Neural progenitor cell (in vitro differentiated cells): Measurements from ENCODE around the gene TSPAN4. TPM values are rescaled to one million over a fixed set of nuclear protein-coding genes. Genes with fewer than 3 reads are reported as not detected.

Source experiments
- DNase-seq: peaks from one replicate; pipeline ENCODE4 v3.0.0-alpha.2; 2016; ENCODE audit warnings: low spot score
- H2AFZ ChIP-seq: fragments of 200-600 bp; sonication (generic); replicated peaks from 2 replicates; pipeline ENCODE4 v1.6.1; 2016; ENCODE audit warnings: antibody characterized with exemption
- H3F3A ChIP-seq: fragments of 200-600 bp; sonication (generic); 2 replicates; pipeline ENCODE4 v1.6.1; 2016; ENCODE audit warnings: antibody characterized with exemption, low read depth
- H3K27ac ChIP-seq: fragments of 200-600 bp; sonication (generic); 2 replicates; pipeline ENCODE4 v1.5.1; 2016; ENCODE audit warnings: mild to moderate bottlenecking
- H3K27me3 ChIP-seq: fragments of 200-600 bp; sonication (generic); 2 replicates; pipeline ENCODE4 v1.6.1; 2016; ENCODE audit warnings: mild to moderate bottlenecking, moderate library complexity
- H3K36me3 ChIP-seq: fragments of 200-600 bp; sonication (generic); 2 replicates; pipeline ENCODE4 v1.5.1; 2016
- H3K4me1 ChIP-seq: fragments of 200-600 bp; sonication (generic); 2 replicates; pipeline ENCODE4 v1.6.1; 2016; ENCODE audit warnings: mixed run types
- H3K4me2 ChIP-seq: fragments of 200-600 bp; sonication (generic); 2 replicates; pipeline ENCODE4 v1.6.1; 2016
- H3K4me3 ChIP-seq: fragments of 200-600 bp; sonication (generic); 2 replicates; pipeline ENCODE4 v1.5.1; 2016
- H3K79me2 ChIP-seq: fragments of 200-600 bp; sonication (generic); 2 replicates; pipeline ENCODE4 v1.6.1; 2016; ENCODE audit warnings: low read depth
- H3K9ac ChIP-seq: fragments of 200-600 bp; sonication (generic); 2 replicates; pipeline ENCODE4 v1.6.1; 2016
- H3K9me3 ChIP-seq: fragments of 200-600 bp; sonication (generic); 2 replicates; pipeline ENCODE4 v1.5.1; 2016; ENCODE audit warnings: low read depth
- H4K20me1 ChIP-seq: fragments of 200-600 bp; sonication (generic); 2 replicates; pipeline ENCODE4 v1.6.1; 2016; ENCODE audit warnings: low read depth
- H3K27ac Mint-ChIP-seq: 3 replicates; pipeline ENCODE4 v1.8.0; 2021; ENCODE audit warnings: mixed read lengths
- H3K27me3 Mint-ChIP-seq: 2 replicates; pipeline ENCODE4 v1.8.0; 2022; ENCODE audit warnings: low read depth, mild to moderate bottlenecking, inconsistent platforms, moderate library complexity, mixed read lengths; ENCODE audit not compliant: insufficient read depth
- H3K36me3 Mint-ChIP-seq: 3 replicates; pipeline ENCODE4 v1.8.0; 2021; ENCODE audit warnings: mixed read lengths
- H3K4me1 Mint-ChIP-seq: 3 replicates; pipeline ENCODE4 v1.8.0; 2021; ENCODE audit warnings: mixed read lengths
- H3K4me3 Mint-ChIP-seq: 3 replicates; pipeline ENCODE4 v1.8.0; 2021; ENCODE audit warnings: mild to moderate bottlenecking, moderate library complexity, mixed read lengths
- H3K9me3 Mint-ChIP-seq: 3 replicates; pipeline ENCODE4 v1.8.0; 2020; ENCODE audit warnings: mixed read lengths
- CTCF ChIP-seq: fragments of 200-600 bp; sonication (generic); IDR thresholded peaks from 2 replicates; pipeline ENCODE4 v1.5.1; 2017; ENCODE audit warnings: antibody characterized with exemption, mild to moderate bottlenecking
- EZH2 ChIP-seq: fragments of 200-600 bp; sonication (generic); IDR thresholded peaks from 2 replicates; pipeline ENCODE4 v1.6.1; 2017; ENCODE audit warnings: antibody characterized with exemption, mild to moderate bottlenecking, moderate library complexity
- EZH2phosphoT487 ChIP-seq: fragments of 200-600 bp; sonication (generic); IDR thresholded peaks from 2 replicates; pipeline ENCODE4 v1.6.1; 2017; ENCODE audit warnings: antibody characterized with exemption
- total RNA-seq: library from RNA; depleted of rRNA; stranded (reverse); fragments of >200 nt; gene quantifications from 2 replicates; pipeline ENCODE4 v1.2.3, GENCODE V29; 2015; ENCODE audit warnings: low replicate concordance

The TSPAN4 gene
- total RNA-seq, 1 donor from 2014 or later: 19.6 TPM

- no peaks in the 10 kb centered on the region for H3K36me3 ChIP-seq
- Mint-ChIP-seq H3K9me3 (no peaks in the 10 kb centered on the region), H3K27ac (no peak overlapping the region), H3K27me3 (peaks cover 10% of the 10 kb centered on the region), H3K36me3 (peaks cover 12% of the 10 kb centered on the region), H3K4me3 (no peak overlapping the region), H3K4me1 (no peaks in the 10 kb centered on the region)
- no peaks in the 10 kb centered on the region for H3K4me1 ChIP-seq
- no peaks in the 10 kb centered on the region for H3F3A ChIP-seq
- H3K9ac ChIP-seq: no peak overlapping the region
- TF ChIP-seq EZH2phosphoT487 (no peak), CTCF (no peak), EZH2 (no peak)
- no peak overlapping the region for H2AFZ ChIP-seq
- no peak for DNase-seq
- H3K9me3 ChIP-seq: no peaks in the 10 kb centered on the region
- no peak overlapping the region for H3K27ac ChIP-seq
- H3K4me2 ChIP-seq: no peak overlapping the region
- no peak overlapping the region for H3K4me3 ChIP-seq
- H3K79me2 ChIP-seq: no peaks in the 10 kb centered on the region
- H4K20me1 ChIP-seq: peaks cover 16% of the 10 kb centered on the region
- H3K27me3 ChIP-seq: no peaks in the 10 kb centered on the region
Measured at GRCh38 chr11:873706-874105, 31.1 kb downstream of the TSPAN4 start.

GRCh38 chr11:875203-875602, 32.6 kb downstream of the TSPAN4 start:
- H3K4me2 ChIP-seq: no peak overlapping the region
- no peaks in the 10 kb centered on the region for H3K4me1 ChIP-seq
- H3K27ac ChIP-seq: no peak overlapping the region
- H3K36me3 ChIP-seq: no peaks in the 10 kb centered on the region
- H2AFZ ChIP-seq: no peak overlapping the region
- H3K27me3 ChIP-seq: no peaks in the 10 kb centered on the region
- H3K27me3 Mint-ChIP-seq: peaks cover 13% of the 10 kb centered on the region
- H3K4me3 Mint-ChIP-seq: no peak overlapping the region
- no peaks in the 10 kb centered on the region for H3K9me3 Mint-ChIP-seq
- H3F3A ChIP-seq: no peaks in the 10 kb centered on the region
- H3K27ac Mint-ChIP-seq: no peak overlapping the region
- H3K4me1 Mint-ChIP-seq: no peaks in the 10 kb centered on the region
- no peak overlapping the region for H3K9ac ChIP-seq
- no peak for DNase-seq
- H3K9me3 ChIP-seq: no peaks in the 10 kb centered on the region
- peaks cover 8% of the 10 kb centered on the region for H4K20me1 ChIP-seq
- H3K4me3 ChIP-seq: no peak overlapping the region
- H3K79me2 ChIP-seq: no peaks in the 10 kb centered on the region
- TF ChIP-seq EZH2phosphoT487 (no peak), CTCF (no peak), EZH2 (no peak)
- peaks cover 15% of the 10 kb centered on the region for H3K36me3 Mint-ChIP-seq

- Histone ChIP-seq H3K27me3 (no peaks in the 10 kb centered on the region), H4K20me1 (peaks cover 4% of the 10 kb centered on the region), H3K79me2 (no peaks in the 10 kb centered on the region), H3K4me1 (no peaks in the 10 kb centered on the region), H3K9me3 (no peaks in the 10 kb centered on the region), H3K4me3 (no peak overlapping the region), H2AFZ (no peak overlapping the region), H3K9ac (no peak overlapping the region), H3K4me2 (no peak overlapping the region), H3K27ac (no peak overlapping the region), H3F3A (no peaks in the 10 kb centered on the region), H3K36me3 (no peaks in the 10 kb centered on the region)
- Mint-ChIP-seq H3K36me3 (peaks cover 17% of the 10 kb centered on the region), H3K27ac (peak overlapping the region; percentile 39), H3K9me3 (no peaks in the 10 kb centered on the region), H3K4me1 (no peaks in the 10 kb centered on the region), H3K4me3 (peak overlapping the region; percentile 53), H3K27me3 (peaks cover 13% of the 10 kb centered on the region)
- no peak for TF ChIP-seq EZH2phosphoT487
- no peak for TF ChIP-seq CTCF
- no peak for TF ChIP-seq EZH2
- DNase-seq: no peak
Measured at GRCh38 chr11:875769-876301, 33.2 kb downstream of the TSPAN4 start.
